H9 (cell line): ENCODE results near the gene THSD4. TPM values are rescaled to one million over a fixed set of nuclear protein-coding genes. Genes with fewer than 3 reads are reported as not detected.

Experiments used
- DNase-seq: peaks from one replicate; pipeline ENCODE4 v3.0.0-alpha.2; 2017
- H2AFZ ChIP-seq: one replicate; pipeline ENCODE4 v1.6.1; 2013; ENCODE audit warnings: mild to moderate bottlenecking, low read length, control low read depth, moderate library complexity
- H2AK5ac ChIP-seq: 2 replicates; pipeline ENCODE4 v1.6.1; 2013; ENCODE audit warnings: low read length, control low read depth, mixed read lengths; ENCODE audit not compliant: insufficient read length
- H2BK120ac ChIP-seq: one replicate; pipeline ENCODE4 v1.6.1; 2013; ENCODE audit warnings: low read depth, mild to moderate bottlenecking, low read length, control low read depth, inconsistent platforms; ENCODE audit not compliant: poor library complexity, severe bottlenecking
- H2BK12ac ChIP-seq: 2 replicates; pipeline ENCODE4 v1.6.1; 2013; ENCODE audit warnings: low read length, control low read depth, mixed read lengths, low read depth; ENCODE audit not compliant: insufficient read length
- H2BK15ac ChIP-seq: 2 replicates; pipeline ENCODE4 v1.6.1; 2013; ENCODE audit warnings: low read depth, low read length, control low read depth
- H2BK20ac ChIP-seq: one replicate; pipeline ENCODE4 v1.6.1; 2013; ENCODE audit warnings: low read depth, mild to moderate bottlenecking, low read length, control low read depth, inconsistent platforms; ENCODE audit not compliant: poor library complexity, severe bottlenecking
- H2BK5ac ChIP-seq: 2 replicates; pipeline ENCODE4 v1.6.1; 2013; ENCODE audit warnings: low read length, control low read depth, mixed read lengths; ENCODE audit not compliant: insufficient read length
- H3K14ac ChIP-seq: 2 replicates; pipeline ENCODE4 v1.6.1; 2013; ENCODE audit warnings: low read length, control low read depth; ENCODE audit not compliant: insufficient read depth
- H3K18ac ChIP-seq: 2 replicates; pipeline ENCODE4 v1.6.1; 2013; ENCODE audit warnings: low read depth, mild to moderate bottlenecking, mixed read lengths, low read length, control low read depth; ENCODE audit not compliant: insufficient read length
- H3K23ac ChIP-seq: 2 replicates; pipeline ENCODE4 v1.6.1; 2013; ENCODE audit warnings: low read length, control low read depth, mixed read lengths, low read depth; ENCODE audit not compliant: insufficient read length
- H3K23me2 ChIP-seq: 2 replicates; pipeline ENCODE4 v1.6.1; 2013; ENCODE audit warnings: low read depth, mild to moderate bottlenecking, mixed read lengths, low read length, control low read depth; ENCODE audit not compliant: insufficient read length, poor library complexity, severe bottlenecking
- H3K27ac ChIP-seq: 2 replicates; pipeline ENCODE4 v1.5.1; 2013; ENCODE audit warnings: low read length, control low read depth, mixed read lengths, low read depth; ENCODE audit not compliant: insufficient read length
- H3K27me3 ChIP-seq: 2 replicates; pipeline ENCODE4 v1.6.1; 2013; ENCODE audit warnings: low read length, control low read depth, inconsistent platforms; ENCODE audit not compliant: insufficient read depth
- H3K4ac ChIP-seq: 2 replicates; pipeline ENCODE4 v1.6.1; 2013; ENCODE audit warnings: low read depth, mild to moderate bottlenecking, control low read depth, inconsistent platforms, low read length, moderate library complexity
- H3K4me1 ChIP-seq: 2 replicates; pipeline ENCODE4 v1.6.1; 2013; ENCODE audit warnings: low read length, control low read depth, inconsistent platforms; ENCODE audit not compliant: insufficient read depth
- H3K4me2 ChIP-seq: 2 replicates; pipeline ENCODE4 v1.6.1; 2013; ENCODE audit warnings: low read length, control low read depth, mixed read lengths; ENCODE audit not compliant: insufficient read length, insufficient read depth
- H3K56ac ChIP-seq: 2 replicates; pipeline ENCODE4 v1.6.1; 2013; ENCODE audit warnings: low read depth, mild to moderate bottlenecking, mixed read lengths, low read length, control low read depth; ENCODE audit not compliant: insufficient read length
- H3K79me1 ChIP-seq: 2 replicates; pipeline ENCODE4 v1.6.1; 2013; ENCODE audit warnings: low read depth, mild to moderate bottlenecking, moderate library complexity, low read length, control low read depth, inconsistent platforms; ENCODE audit not compliant: insufficient read depth, poor library complexity, severe bottlenecking
- H3K79me2 ChIP-seq: 2 replicates; pipeline ENCODE4 v1.6.1; 2013; ENCODE audit warnings: low read length, control low read depth, inconsistent platforms; ENCODE audit not compliant: insufficient read depth
- H3K9ac ChIP-seq: 2 replicates; pipeline ENCODE4 v1.6.1; 2013; ENCODE audit warnings: low read length, control low read depth, mixed read lengths; ENCODE audit not compliant: insufficient read length; ENCODE audit errors: extremely low read depth
- H3K9me3 ChIP-seq: one replicate; pipeline ENCODE4 v1.6.1; 2013; ENCODE audit warnings: low read depth, low read length, inconsistent platforms; ENCODE audit not compliant: control insufficient read depth
- H3T11ph ChIP-seq: one replicate; pipeline ENCODE4 v1.6.1; 2013; ENCODE audit warnings: mild to moderate bottlenecking, low read length, control low read depth, inconsistent platforms
- H4K20me1 ChIP-seq: one replicate; pipeline ENCODE4 v1.6.1; 2013; ENCODE audit not compliant: control insufficient read depth, insufficient read length, insufficient read depth
- H4K5ac ChIP-seq: 2 replicates; pipeline ENCODE4 v1.6.1; 2013; ENCODE audit warnings: low read depth, mild to moderate bottlenecking, mixed read lengths, low read length, control low read depth; ENCODE audit not compliant: insufficient read length
- H4K8ac ChIP-seq: replicated peaks from 2 replicates; pipeline ENCODE4 v1.6.1; 2013; ENCODE audit warnings: low read length, control low read depth, mixed read lengths, low read depth; ENCODE audit not compliant: insufficient read length
- H4K91ac ChIP-seq: 2 replicates; pipeline ENCODE4 v1.6.1; 2013; ENCODE audit warnings: low read depth, mild to moderate bottlenecking, moderate library complexity, mixed read lengths, low read length, control low read depth; ENCODE audit not compliant: insufficient read length
- H3K27ac Mint-ChIP-seq, 3 experiments: 2 replicates in 2 of 3; 3 replicates in 1 of 3; pipeline ENCODE4 v1.8.0; 2020 to 2021; ENCODE audit warnings: mixed read lengths in 3 of 3, mild to moderate bottlenecking in 1 of 3, moderate library complexity in 1 of 3
- H3K27me3 Mint-ChIP-seq: 2 replicates; pipeline ENCODE4 v1.8.0; 2021; ENCODE audit warnings: low read depth, mild to moderate bottlenecking, moderate library complexity, mixed read lengths
- H3K36me3 Mint-ChIP-seq, 3 experiments: 2 replicates in 2 of 3; 3 replicates in 1 of 3; pipeline ENCODE4 v1.8.0; 2020 to 2021; ENCODE audit warnings: low read depth in 3 of 3, mixed read lengths in 3 of 3; ENCODE audit not compliant: insufficient read depth in 1 of 3
- H3K4me1 Mint-ChIP-seq, 2 experiments: 2 replicates each; pipeline ENCODE4 v1.8.0; 2020; ENCODE audit warnings: mixed read lengths in 2 of 2
- H3K4me3 Mint-ChIP-seq, 2 experiments: 2 replicates in 1 of 2; 3 replicates in 1 of 2; pipeline ENCODE4 v1.8.0; 2020 to 2021; ENCODE audit warnings: mild to moderate bottlenecking in 2 of 2, mixed read lengths in 2 of 2, moderate library complexity in 1 of 2
- H3K9me3 Mint-ChIP-seq, 2 experiments: 2 replicates in 1 of 2; 3 replicates in 1 of 2; pipeline ENCODE4 v1.8.0; 2020; ENCODE audit warnings: mild to moderate bottlenecking in 2 of 2, mixed read lengths in 2 of 2, moderate library complexity in 1 of 2
- CTCF ChIP-seq: fragments of 200-600 bp; sonication (generic); conservative IDR thresholded peaks from 3 replicates; pipeline ENCODE4 v1.8.0; 2021; ENCODE audit warnings: antibody characterized with exemption, mild to moderate bottlenecking
- WGBS: extraction: QIAGEN DNeasy Blood & Tissue Kit; methylation state at CpG from one replicate; pipeline ENCODE4 v1.1.7; 2013; ENCODE audit warnings: missing lambda C conversion rate, low lambda C conversion rate, mixed read lengths; ENCODE audit not compliant: insufficient read length; ENCODE audit errors: extremely low coverage; 5-methylcytosine and 5-hydroxymethylcytosine counted together
- total RNA-seq: library from RNA; stranded (reverse); gene quantifications from 2 replicates; pipeline ENCODE4 v1.2.1, GENCODE V29; 2021

THSD4 gene
- total RNA-seq, 1 experiment from 2014 or later: 5.5 TPM

- H4K5ac ChIP-seq: no peak overlapping the region
- no peak overlapping the region for H2AK5ac ChIP-seq
- WGBS: no CpG with 5 or more reads among the region's 9 CpGs
- no peak overlapping the region for H2BK12ac ChIP-seq
- H3K9me3 Mint-ChIP-seq: no peaks in the 10 kb centered on the region
- H3K4me3 Mint-ChIP-seq: no peak overlapping the region
- no peak overlapping the region for H3K18ac ChIP-seq
- no peak overlapping the region for H3T11ph ChIP-seq
- H3K4ac ChIP-seq: no peak overlapping the region
- no peak overlapping the region for H2BK15ac ChIP-seq
- no peak for DNase-seq
- H2BK120ac ChIP-seq: no peak overlapping the region
- no peaks in the 10 kb centered on the region for H4K20me1 ChIP-seq
- no peak overlapping the region for H2BK20ac ChIP-seq
- H3K14ac ChIP-seq: peak overlapping the region; percentile 6; the same call in 1 of the 2 replicates
- no peak for TF ChIP-seq CTCF
- H3K4me1 Mint-ChIP-seq: peaks cover 16 to 24% of the 10 kb centered on the region in 2 experiments
- no peaks in the 10 kb centered on the region for H3K9me3 ChIP-seq
- no peaks in the 10 kb centered on the region; a peak in 1 of 7 replicates for H3K36me3 Mint-ChIP-seq
- no peak overlapping the region for H3K27ac ChIP-seq
- H3K9ac ChIP-seq: no peak overlapping the region
- no peaks in the 10 kb centered on the region for H3K4me1 ChIP-seq
- H3K27me3 Mint-ChIP-seq: no peaks in the 10 kb centered on the region
- no peak overlapping the region for H4K8ac ChIP-seq
- no peak overlapping the region for H4K91ac ChIP-seq
- no peak overlapping the region for H2BK5ac ChIP-seq
- H2AFZ ChIP-seq: no peak overlapping the region
- H3K79me2 ChIP-seq: no peaks in the 10 kb centered on the region
- H3K23ac ChIP-seq: no peak overlapping the region
- H3K4me2 ChIP-seq: no peak overlapping the region
- H3K23me2 ChIP-seq: no peaks in the 10 kb centered on the region
- no peaks in the 10 kb centered on the region for H3K79me1 ChIP-seq
- no peak overlapping the region for H3K56ac ChIP-seq
- H3K27ac Mint-ChIP-seq: peak overlapping the region in 1 of 3 experiments; percentile 85; a peak in 1 of 7 replicates
- no peaks in the 10 kb centered on the region for H3K27me3 ChIP-seq
Measured at GRCh38 chr15:71357321-71357732, 242.1 kb downstream of the THSD4 start.
